Karpas-422 (cell line): ENCODE data around the gene PCDH9. TPM values are rescaled to one million over a fixed set of nuclear protein-coding genes. Genes with fewer than 3 reads are reported as not detected.
A peak's percentile ranks its signal among the peaks of the same experiment; 100 is the strongest.

Source experiments
- DNase-seq: peaks from one replicate; pipeline ENCODE4 v3.0.0-alpha.2; 2015
- H2AFZ ChIP-seq: fragments of 200-600 bp; sonication (generic); 2 replicates; pipeline ENCODE4 v1.6.1; 2014; ENCODE audit warnings: antibody characterized with exemption, low read length, mixed read lengths
- H3K27ac ChIP-seq: fragments of 200-600 bp; sonication (generic); 2 replicates; pipeline ENCODE4 v1.5.1; 2014; ENCODE audit warnings: mild to moderate bottlenecking, low read length, moderate library complexity
- H3K27me3 ChIP-seq: fragments of 200-600 bp; sonication (generic); 2 replicates; pipeline ENCODE4 v1.6.1; 2014; ENCODE audit warnings: low read length, mixed read lengths
- H3K36me3 ChIP-seq: fragments of 200-600 bp; sonication (generic); 2 replicates; pipeline ENCODE4 v1.6.1; 2014; ENCODE audit warnings: low read length, mixed read lengths; ENCODE audit not compliant: insufficient read depth
- H3K4me1 ChIP-seq: fragments of 200-600 bp; sonication (generic); 2 replicates; pipeline ENCODE4 v1.6.1; 2014; ENCODE audit warnings: mild to moderate bottlenecking, low read length, mixed read lengths
- H3K4me2 ChIP-seq: fragments of 200-600 bp; sonication (generic); 2 replicates; pipeline ENCODE4 v1.6.1; 2014; ENCODE audit warnings: low read length, low read depth, mild to moderate bottlenecking; ENCODE audit not compliant: poor library complexity, severe bottlenecking
- H3K4me3 ChIP-seq: fragments of 200-600 bp; sonication (generic); 2 replicates; pipeline ENCODE4 v1.5.1; 2014; ENCODE audit warnings: mild to moderate bottlenecking, antibody characterized with exemption, low read length, mixed read lengths
- H3K79me2 ChIP-seq: fragments of 200-600 bp; sonication (generic); 2 replicates; pipeline ENCODE4 v1.6.1; 2014; ENCODE audit warnings: mild to moderate bottlenecking, low read length, mixed read lengths
- H3K9ac ChIP-seq: fragments of 200-600 bp; sonication (generic); 2 replicates; pipeline ENCODE4 v1.6.0; 2014; ENCODE audit warnings: low read length
- H3K9me2 ChIP-seq: fragments of 200-600 bp; sonication (generic), shearing (Covaris generic); replicated peaks from 2 replicates; pipeline ENCODE4 v1.6.0; 2014; ENCODE audit warnings: mild to moderate bottlenecking, low read length, moderate library complexity; ENCODE audit not compliant: insufficient read depth
- H3K9me3 ChIP-seq: fragments of 300-700, 200-600 bp; sonication (generic); 2 replicates; pipeline ENCODE4 v1.6.1; 2014; ENCODE audit warnings: low read length, mixed read lengths
- H4K20me1 ChIP-seq: fragments of 200-600 bp; sonication (generic); 2 replicates; pipeline ENCODE4 v1.6.1; 2014; ENCODE audit warnings: mild to moderate bottlenecking, antibody characterized with exemption, low read length, low read depth; ENCODE audit not compliant: insufficient read depth
- total RNA-seq: library from RNA; depleted of rRNA; stranded (reverse); fragments of >200 nt; shearing (Covaris generic); gene quantifications from 2 replicates; pipeline ENCODE4 v1.2.3, GENCODE V29; 2014; ENCODE audit warnings: low replicate concordance; rRNA removed

The PCDH9 gene
- total RNA-seq = 3.7 and 5.8 TPM in 2 replicates

DNA sequence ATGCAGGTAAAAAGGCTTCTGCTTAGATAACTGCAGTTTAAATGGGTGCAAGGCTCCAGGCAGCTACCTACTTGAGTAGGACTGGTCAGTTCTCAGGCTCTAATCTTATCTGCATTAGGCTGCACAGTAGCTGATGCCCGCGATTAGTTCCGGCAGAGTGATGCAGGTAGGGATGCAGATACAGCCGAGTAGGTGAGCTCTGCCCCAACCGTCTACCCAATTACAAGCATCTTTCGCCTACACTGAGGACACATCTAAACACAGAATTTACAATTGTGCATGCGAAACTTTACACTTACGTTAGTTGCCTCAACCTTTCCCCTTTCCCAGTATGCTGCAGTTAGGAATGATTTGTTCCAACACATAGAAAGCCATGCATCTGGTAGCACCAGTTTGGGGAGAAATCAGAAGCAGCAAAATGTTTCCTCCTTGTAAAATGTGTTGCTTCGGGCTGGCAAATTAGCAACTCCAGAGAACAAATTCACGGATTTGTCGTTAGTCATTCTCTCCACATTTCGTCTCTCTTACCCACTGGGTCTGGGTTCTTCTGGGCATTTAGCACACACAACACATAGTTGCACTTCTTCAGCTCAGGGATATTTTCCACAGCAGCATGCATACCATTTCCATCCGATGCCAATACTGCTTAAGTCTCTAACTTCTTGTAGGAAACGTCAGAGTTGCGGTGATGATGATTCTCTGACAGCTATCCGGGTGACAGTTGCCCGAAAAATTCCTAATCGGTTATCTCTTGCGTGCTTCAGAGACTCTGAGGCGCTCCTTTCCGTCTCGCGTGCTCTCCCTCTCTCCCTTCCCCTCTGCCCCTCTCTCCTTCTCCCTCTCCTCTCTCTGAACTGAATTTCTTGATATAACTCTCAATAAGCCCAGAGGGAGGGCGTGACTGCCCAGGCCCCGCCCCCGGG is at the start of gene PCDH9:
TSS of gene PCDH9 (minus strand) at position 856 of the 923 bp plus-strand sequence. CDS start 1,896 bp downstream, outside the sequence.
- Histone ChIP-seq H3K79me2 (peaks cover 17% of the 10 kb centered on the region; the same call in 1 of the 2 replicates), H3K36me3 (no peaks in the 10 kb centered on the region), H3K9me3 (no peaks in the 10 kb centered on the region), H3K27me3 (no peaks in the 10 kb centered on the region), H3K27ac (peak within 1 kb of the TSS; percentile 29; the same call in 1 of the 2 replicates), H3K4me3 (peak within 1 kb of the TSS; percentile 89), H4K20me1 (no peaks in the 10 kb centered on the region), H3K4me1 (peaks cover 21% of the 10 kb centered on the region), H3K9ac (peak within 1 kb of the TSS; percentile 93), H3K9me2 (no peaks in the 10 kb centered on the region), H2AFZ (peak within 1 kb of the TSS; percentile 86), H3K4me2 (peak within 1 kb of the TSS; percentile 91)
- DNase-seq = no peak

DNA sequence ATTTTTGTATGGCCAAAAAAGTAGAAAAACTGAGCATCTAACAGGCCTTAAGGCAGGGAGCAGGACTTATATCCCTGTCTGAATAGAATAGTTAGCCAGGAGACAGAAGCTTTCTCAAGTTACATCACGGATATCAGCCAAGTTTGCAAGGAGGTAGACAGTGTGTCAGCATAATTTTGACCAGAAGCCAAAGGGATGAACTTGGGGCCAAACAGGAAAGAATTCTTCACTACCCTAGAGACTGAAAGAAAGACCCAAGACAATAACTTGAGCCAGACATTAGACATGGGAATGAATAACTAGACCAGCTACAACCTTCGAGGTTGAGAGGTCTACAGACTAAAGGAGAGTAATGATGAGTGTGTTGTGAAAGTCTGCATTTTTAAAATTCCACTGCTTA is 48.1 kb upstream of the PCDH9 start:
- H3K4me2 ChIP-seq = no peak overlapping the region
- H3K9me3 ChIP-seq = no peaks in the 10 kb centered on the region
- no peaks in the 10 kb centered on the region for H3K27me3 ChIP-seq
- no peaks in the 10 kb centered on the region for H3K9me2 ChIP-seq
- DNase-seq = no peak
- H2AFZ ChIP-seq = no peak overlapping the region; the same call in 1 of the 2 replicates
- no peak overlapping the region for H3K27ac ChIP-seq
- no peaks in the 10 kb centered on the region for H4K20me1 ChIP-seq
- no peaks in the 10 kb centered on the region for H3K36me3 ChIP-seq
- H3K79me2 ChIP-seq = no peaks in the 10 kb centered on the region
- no peak overlapping the region for H3K4me3 ChIP-seq
- H3K9ac ChIP-seq = no peak overlapping the region
- H3K4me1 ChIP-seq = no peaks in the 10 kb centered on the region

DNA sequence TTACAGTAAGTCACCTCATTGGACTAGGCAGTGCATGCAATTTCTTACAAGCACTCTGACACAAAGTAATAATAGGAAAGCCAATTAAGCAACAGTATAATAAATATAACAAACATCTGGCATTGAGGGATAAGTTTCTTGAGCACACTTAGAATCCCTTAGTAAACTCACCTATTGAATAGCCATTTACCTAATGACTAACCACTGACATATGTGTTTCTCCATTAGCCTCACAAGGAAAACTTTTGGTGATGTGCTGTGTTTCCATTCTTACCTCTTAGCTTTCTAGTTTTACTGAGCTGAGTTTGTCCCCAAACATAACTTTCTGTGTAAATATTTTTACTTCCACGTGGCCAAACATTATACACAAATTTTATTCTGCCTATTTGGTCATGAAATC is 47.4 kb upstream of the PCDH9 start:
- DNase-seq = no peak
- Histone ChIP-seq H3K9me2 (no peaks in the 10 kb centered on the region), H3K4me2 (no peak overlapping the region), H2AFZ (no peak overlapping the region), H3K4me1 (no peaks in the 10 kb centered on the region), H3K9me3 (no peaks in the 10 kb centered on the region), H4K20me1 (no peaks in the 10 kb centered on the region), H3K27ac (no peak overlapping the region), H3K36me3 (no peaks in the 10 kb centered on the region), H3K9ac (no peak overlapping the region), H3K79me2 (no peaks in the 10 kb centered on the region), H3K27me3 (no peaks in the 10 kb centered on the region), H3K4me3 (no peak overlapping the region)

GRCh38 chr13:67275351-67275960 is 45.3 kb upstream of the PCDH9 start:
- no peak overlapping the region for H2AFZ ChIP-seq
- no peak overlapping the region for H3K4me3 ChIP-seq
- no peaks in the 10 kb centered on the region for H3K27me3 ChIP-seq
- H3K36me3 ChIP-seq = no peaks in the 10 kb centered on the region
- no peaks in the 10 kb centered on the region for H3K9me3 ChIP-seq
- H3K79me2 ChIP-seq = no peaks in the 10 kb centered on the region
- H3K9ac ChIP-seq = no peak overlapping the region
- no peaks in the 10 kb centered on the region for H4K20me1 ChIP-seq
- DNase-seq = no peak
- H3K27ac ChIP-seq = no peak overlapping the region
- no peak overlapping the region for H3K4me2 ChIP-seq
- no peaks in the 10 kb centered on the region for H3K4me1 ChIP-seq
- no peaks in the 10 kb centered on the region for H3K9me2 ChIP-seq

DNA sequence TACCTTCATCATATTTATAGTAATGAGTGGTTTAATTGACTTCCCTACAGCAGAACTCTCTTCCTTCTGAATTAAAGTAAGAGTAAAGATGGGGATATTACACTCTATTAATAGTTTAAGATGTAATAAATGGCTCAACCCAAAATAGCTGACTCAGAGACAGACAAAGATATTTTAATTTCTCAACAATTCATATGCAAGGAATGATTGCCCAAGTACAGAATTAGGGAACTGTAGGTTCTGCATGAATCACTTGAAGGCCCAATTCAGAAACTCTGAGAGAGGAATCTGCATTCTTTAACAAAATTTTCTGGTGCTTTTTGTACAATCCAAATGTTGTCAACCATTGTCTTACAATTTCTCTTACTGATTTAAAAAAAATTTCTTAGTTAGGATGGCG is 42.9 kb upstream of the PCDH9 start:
- Histone ChIP-seq H3K36me3 (no peaks in the 10 kb centered on the region), H4K20me1 (no peaks in the 10 kb centered on the region), H3K4me3 (no peak overlapping the region), H2AFZ (no peak overlapping the region), H3K9ac (no peak overlapping the region), H3K9me2 (no peaks in the 10 kb centered on the region), H3K4me1 (no peaks in the 10 kb centered on the region), H3K27ac (no peak overlapping the region), H3K4me2 (no peak overlapping the region), H3K27me3 (no peaks in the 10 kb centered on the region), H3K79me2 (no peaks in the 10 kb centered on the region), H3K9me3 (no peaks in the 10 kb centered on the region)
- DNase-seq = no peak

- no peak overlapping the region for H3K4me2 ChIP-seq
- H3K4me1 ChIP-seq = no peaks in the 10 kb centered on the region
- H3K9me3 ChIP-seq = no peaks in the 10 kb centered on the region
- H3K27me3 ChIP-seq = no peaks in the 10 kb centered on the region
- no peaks in the 10 kb centered on the region for H3K9me2 ChIP-seq
- no peak overlapping the region for H2AFZ ChIP-seq
- no peak for DNase-seq
- H3K9ac ChIP-seq = no peak overlapping the region
- H3K79me2 ChIP-seq = no peaks in the 10 kb centered on the region
- no peak overlapping the region for H3K27ac ChIP-seq
- no peak overlapping the region for H3K4me3 ChIP-seq
- H4K20me1 ChIP-seq = no peaks in the 10 kb centered on the region
- H3K36me3 ChIP-seq = no peaks in the 10 kb centered on the region
These were observed 37.0 kb upstream of the PCDH9 start for GRCh38 chr13:67267136-67267535.

DNA sequence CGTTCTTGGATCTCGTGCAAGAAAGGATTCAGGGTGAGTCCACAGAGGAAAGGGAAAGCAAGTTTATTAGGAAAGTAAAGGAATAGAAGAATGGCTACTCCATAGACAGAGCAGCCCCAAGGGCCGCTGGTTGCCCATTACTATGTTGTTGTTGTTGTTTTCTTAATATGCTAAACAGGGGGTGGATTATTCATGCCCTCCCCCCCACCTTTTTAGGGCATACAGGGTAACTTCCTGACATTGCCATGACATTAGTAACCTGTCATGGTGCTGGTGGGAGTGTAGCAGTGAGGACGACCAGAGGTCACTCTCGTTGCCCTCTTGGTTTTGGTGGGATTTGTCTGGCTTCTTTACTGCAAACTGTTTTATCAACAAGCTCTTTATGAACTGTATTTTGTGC is 29.1 kb upstream of the PCDH9 start:
- H3K79me2 ChIP-seq = no peaks in the 10 kb centered on the region
- no peak overlapping the region for H2AFZ ChIP-seq
- H3K27me3 ChIP-seq = no peaks in the 10 kb centered on the region
- H3K27ac ChIP-seq = no peak overlapping the region
- H3K4me3 ChIP-seq = no peak overlapping the region
- no peaks in the 10 kb centered on the region for H4K20me1 ChIP-seq
- H3K9me3 ChIP-seq = no peaks in the 10 kb centered on the region
- no peaks in the 10 kb centered on the region for H3K4me1 ChIP-seq
- no peak overlapping the region for H3K4me2 ChIP-seq
- no peaks in the 10 kb centered on the region for H3K9me2 ChIP-seq
- H3K9ac ChIP-seq = no peak overlapping the region
- H3K36me3 ChIP-seq = no peaks in the 10 kb centered on the region
- DNase-seq = no peak

- H3K9ac ChIP-seq = no peak overlapping the region
- no peak overlapping the region for H3K27ac ChIP-seq
- no peak overlapping the region for H3K4me3 ChIP-seq
- no peaks in the 10 kb centered on the region for H3K27me3 ChIP-seq
- no peaks in the 10 kb centered on the region for H3K9me2 ChIP-seq
- no peaks in the 10 kb centered on the region for H3K79me2 ChIP-seq
- no peaks in the 10 kb centered on the region for H4K20me1 ChIP-seq
- H3K36me3 ChIP-seq = no peaks in the 10 kb centered on the region
- no peak for DNase-seq
- H2AFZ ChIP-seq = peak overlapping the region; percentile 43; the same call in 1 of the 2 replicates
- no peak overlapping the region for H3K4me2 ChIP-seq
- no peaks in the 10 kb centered on the region for H3K9me3 ChIP-seq
- no peaks in the 10 kb centered on the region for H3K4me1 ChIP-seq
These were observed 28.3 kb upstream of the PCDH9 start for GRCh38 chr13:67258482-67258881.
